ENCODE measurements around the gene ALMS1. TPM values are rescaled to one million over a fixed set of nuclear protein-coding genes. Genes with fewer than 3 reads are reported as not detected.

ALMS1 gene
- total and polyA plus RNA-seq, 2 of the 8 experiments (the other 6 are each of a cell fraction or from before 2014, with no cell fraction given), result 21.8 to 45.6 TPM

- H3K4me3 ChIP-seq (ENCODE audit: extremely low read depth in 1 of 4, insufficient read depth in 2 of 4, low read depth in 3 of 4, low read length in 4 of 4), result no peak overlapping the region
- no peaks in the 10 kb centered on the region for H3K23me2 ChIP-seq (ENCODE audit: low read depth, low read length)
- H4K91ac ChIP-seq (replicated peaks; ENCODE audit: insufficient read length, low read length), result no peak overlapping the region
- no peak for FAIRE-seq
- H4K5ac ChIP-seq (ENCODE audit: insufficient read length, low read depth, low read length), result no peak overlapping the region
- no peak overlapping the region for H3K9ac ChIP-seq (replicated peaks in 1 of 4; ENCODE audit: extremely low read depth in 1 of 4, low read depth in 3 of 4, low read length in 3 of 4)
- H2BK15ac ChIP-seq (ENCODE audit: low read length), result no peak overlapping the region
- no peak overlapping the region for H3K27ac ChIP-seq (ENCODE audit: low read depth, low read length)
- H3K14ac ChIP-seq (ENCODE audit: insufficient read length), result no peak overlapping the region
- no peak overlapping the region for H3K4ac ChIP-seq (replicated peaks; ENCODE audit: insufficient read length, low read depth, low read length)
- H4K20me1 ChIP-seq (replicated peaks in 1 of 2; ENCODE audit: control insufficient read depth in 1 of 2, insufficient read depth in 2 of 2, low read length in 2 of 2), result no peaks in the 10 kb centered on the region
- POLR2A ChIA-PET (ENCODE audit: partially characterized antibody), result no interaction called here
- no peak overlapping the region for H3K18ac ChIP-seq (ENCODE audit: extremely low read depth, low read length)
- H3K23ac ChIP-seq (ENCODE audit: insufficient read length), result no peak overlapping the region
- H3K36me3 ChIP-seq (ENCODE audit: control insufficient read depth in 2 of 4, insufficient read depth in 4 of 4, low read length in 3 of 4), result no peaks in the 10 kb centered on the region
- no peak overlapping the region for H2AFZ ChIP-seq (ENCODE audit: low read length)
- no peak overlapping the region for H2BK120ac ChIP-seq (replicated peaks; ENCODE audit: low read depth, low read length)
- no peak overlapping the region for H3K4me2 ChIP-seq (ENCODE audit: insufficient read depth in 1 of 2, low read depth in 2 of 2, low read length in 2 of 2)
- no peak overlapping the region for H3K56ac ChIP-seq (replicated peaks; ENCODE audit: insufficient read length, low read depth, low read length)
- DNase-seq (ENCODE audit: low read depth in 1 of 2, low spot score in 2 of 2), result no peak
- H3K4me1 ChIP-seq (replicated peaks in 1 of 4; ENCODE audit: control insufficient read depth in 3 of 4, insufficient read depth in 4 of 4, low read length in 3 of 4), result no peaks in the 10 kb centered on the region
- H2BK20ac ChIP-seq (ENCODE audit: low read length), result no peak overlapping the region
- no peaks in the 10 kb centered on the region for H3K9me3 ChIP-seq (ENCODE audit: insufficient read depth in 2 of 2, low read depth in 1 of 2, low read length in 1 of 2)
- no peak overlapping the region for H2AK5ac ChIP-seq (ENCODE audit: low read depth, low read length)
- H3K27me3 ChIP-seq (replicated peaks in 1 of 4; ENCODE audit: control insufficient read depth in 3 of 4, extremely low read depth in 1 of 4, insufficient read depth in 3 of 4, low read length in 3 of 4), result no peaks in the 10 kb centered on the region
- H3K79me1 ChIP-seq (ENCODE audit: low read depth, low read length), result no peaks in the 10 kb centered on the region
- CTCF ChIA-PET (ENCODE audit: partially characterized antibody), result no interaction called here
- H2BK5ac ChIP-seq (ENCODE audit: low read depth, low read length), result no peak overlapping the region
- WGBS, 2 experiments (ENCODE audit: extremely low coverage in 1 of 2, insufficient coverage in 1 of 2, insufficient read length in 1 of 2, insufficient replicate concordance in 2 of 2, low coverage in 1 of 2, low lambda C conversion rate in 2 of 2, missing lambda C conversion rate in 1 of 2), result 97% methylated on average over 1 of the region's 1 CpG; no CpG with 5 or more reads in 1 of the 2 experiments
- no peak overlapping the region for H4K8ac ChIP-seq (ENCODE audit: extremely low read depth, insufficient read depth, low read length)
- no peak overlapping the region for H2BK12ac ChIP-seq (ENCODE audit: low read depth, low read length)
- no peaks in the 10 kb centered on the region for H3K79me2 ChIP-seq (ENCODE audit: control insufficient read depth in 1 of 2, insufficient read depth in 2 of 2, low read length in 2 of 2)
- no peak for TF ChIP-seq TCF12 (IDR thresholded peaks at IDR 0.05; ENCODE audit: low read depth, low read length)
- TF ChIP-seq CBX8 (IDR thresholded peaks at IDR 0.05; ENCODE audit: borderline replicate concordance, low read depth, low read length), result no peak
- no peak for TF ChIP-seq BCL11A (IDR thresholded peaks at IDR 0.05; ENCODE audit: low read depth in 2 of 2, low read length in 2 of 2)
- no peak for TF ChIP-seq KDM4A (IDR thresholded peaks at IDR 0.05; ENCODE audit: low read depth, low read length, severe bottlenecking)
- no peak for TF ChIP-seq JUND (IDR thresholded peaks at IDR 0.05; ENCODE audit: low read length)
- TF ChIP-seq TAF1 (IDR thresholded peaks at IDR 0.05; ENCODE audit: low read depth, low read length), result no peak
- no peak for TF ChIP-seq RNF2 (IDR thresholded peaks at IDR 0.05; ENCODE audit: borderline replicate concordance, low read depth, low read length, missing control alignments, poor library complexity, severe bottlenecking)
- no peak for TF ChIP-seq BACH1 (IDR thresholded peaks at IDR 0.05; ENCODE audit: low read length)
- no peak for TF ChIP-seq HDAC6 (IDR thresholded peaks at IDR 0.05; ENCODE audit: low read depth, low read length)
- TF ChIP-seq EP300 (IDR thresholded peaks at IDR 0.05; ENCODE audit: borderline replicate concordance in 1 of 2, low read depth in 2 of 2, low read length in 2 of 2), result no peak
Observed at GRCh38 chr2:73468376-73468775, 82.7 kb downstream of the ALMS1 start.
